ENCODE data around the gene CLTC.
A peak's percentile ranks its signal among the peaks of the same experiment; 100 is the strongest.
"Not testable (repeated sequence)": the region's sequence is repeated elsewhere in the genome, so short reads cannot be mapped to it uniquely, and the experiment has no call there.

Gene CLTC

GRCh38 chr17:59619298-59620063 lies at the start of gene CLTC:
CLTC (plus strand) TSS chr17:59619895; CDS start chr17:59620132, 237 bp downstream.
- no peak for TF ChIP-seq CTCF (IDR thresholded peaks at IDR 0.05; ENCODE audit: control extremely low read depth, extremely low read depth, low read depth, missing control alignments)
- CTCF ChIA-PET = interaction anchor here (1.0 to 1.8 kb wide), 2 partner anchors 11 to 19 kb away, joined by 5 to 7 read pairs; no protein-coding TSS in a partner anchor
- POLR2A ChIA-PET = interaction anchor here (0.5 to 2.4 kb wide), 11 partner anchors 18 to 407 kb away, joined by 3 to 9 read pairs (median 3); partner anchors contain the start of genes PTRH2 and VMP1
- peak; percentile 86 for DNase-seq (ENCODE audit: extremely low spot score)

- ChIA-PET POLR2A (no interaction called here), CTCF (no interaction called here)
- peak; percentile 55 for DNase-seq (ENCODE audit: extremely low spot score)
- TF ChIP-seq CTCF (IDR thresholded peaks at IDR 0.05; ENCODE audit: control extremely low read depth, extremely low read depth, low read depth, missing control alignments) = no peak
Measured at GRCh38 chr17:59572301-59572924, 47.3 kb upstream of the CLTC start.

- POLR2A ChIA-PET; CTCF ChIA-PET; DNase-seq (ENCODE audit: extremely low spot score): not testable (repeated sequence)
Measured at GRCh38 chr17:59584168-59584567, 35.5 kb upstream of the CLTC start.

GRCh38 chr17:59600169-59600568 lies 19.5 kb upstream of the CLTC start:
- DNase-seq (ENCODE audit: extremely low spot score) = no peak
- CTCF ChIA-PET = interaction anchor here (1.6 kb wide), 1 partner anchor 18 kb away, joined by 5 read pairs; no protein-coding TSS in a partner anchor
- TF ChIP-seq CTCF (IDR thresholded peaks at IDR 0.05; ENCODE audit: control extremely low read depth, extremely low read depth, low read depth, missing control alignments) = no peak
- POLR2A ChIA-PET = interaction anchor here (0.7 kb wide), 1 partner anchor 34 kb away, joined by 5 read pairs; no protein-coding TSS in a partner anchor

GRCh38 chr17:59601130-59601529 lies 18.6 kb upstream of the CLTC start:
- POLR2A ChIA-PET = interaction anchor here (1.0 kb wide), 1 partner anchor 18 kb away, joined by 5 read pairs; no protein-coding TSS in a partner anchor
- no peak for DNase-seq (ENCODE audit: extremely low spot score)
- CTCF ChIA-PET = interaction anchor here (0.9 to 1.6 kb wide), 2 partner anchors 17 to 80 kb away, joined by 4 to 5 read pairs; no protein-coding TSS in a partner anchor
- TF ChIP-seq CTCF (IDR thresholded peaks at IDR 0.05; ENCODE audit: control extremely low read depth, extremely low read depth, low read depth, missing control alignments) = no peak

- CTCF ChIA-PET = interaction anchor here (1.1 to 2.4 kb wide), 2 partner anchors 11 to 12 kb away, joined by 4 to 7 read pairs; partner anchors contain the start of gene CLTC
- POLR2A ChIA-PET = no interaction called here
- DNase-seq (ENCODE audit: extremely low spot score) = no peak
- no peak for TF ChIP-seq CTCF (IDR thresholded peaks at IDR 0.05; ENCODE audit: control extremely low read depth, extremely low read depth, low read depth, missing control alignments)
Measured at GRCh38 chr17:59607061-59607460, 12.6 kb upstream of the CLTC start.

Data from GM10248 (cell line).